Endothelial cell (in vitro differentiated cells): ENCODE data around the gene TRIM66. TPM values are rescaled to one million over a fixed set of nuclear protein-coding genes. Genes with fewer than 3 reads are reported as not detected.

ENCODE experiments used
- DNase-seq: peaks from one replicate; pipeline ENCODE4 v3.0.0; 2021; ENCODE audit warnings: low spot score
- H3K27ac Mint-ChIP-seq: one replicate; pipeline ENCODE4 v1.8.0; 2021; ENCODE audit warnings: mixed read lengths, inconsistent platforms; ENCODE audit not compliant: unreplicated experiment
- H3K27me3 Mint-ChIP-seq: one replicate; pipeline ENCODE4 v1.8.0; 2021; ENCODE audit warnings: mild to moderate bottlenecking, moderate library complexity, mixed read lengths, inconsistent platforms; ENCODE audit not compliant: unreplicated experiment
- H3K36me3 Mint-ChIP-seq: one replicate; pipeline ENCODE4 v1.8.0; 2021; ENCODE audit warnings: mild to moderate bottlenecking, low read depth, mixed read lengths, inconsistent platforms; ENCODE audit not compliant: unreplicated experiment
- H3K4me1 Mint-ChIP-seq: one replicate; pipeline ENCODE4 v1.8.0; 2021; ENCODE audit warnings: mild to moderate bottlenecking, mixed read lengths, inconsistent platforms; ENCODE audit not compliant: unreplicated experiment
- H3K4me3 Mint-ChIP-seq: one replicate; pipeline ENCODE4 v1.8.0; 2021; ENCODE audit warnings: mild to moderate bottlenecking, mixed read lengths, inconsistent platforms; ENCODE audit not compliant: unreplicated experiment
- H3K9me3 Mint-ChIP-seq: one replicate; pipeline ENCODE4 v1.8.0; 2021; ENCODE audit warnings: mixed read lengths, inconsistent platforms; ENCODE audit not compliant: unreplicated experiment
- total RNA-seq: library from RNA; stranded (reverse); fragmentation: NEBNext Ultra II Directional; extraction: Animal tissue kit (Norgen Biotek cat#: 25700); gene quantifications from one replicate; pipeline ENCODE4 v1.2.1, GENCODE V29; 2021; ENCODE audit not compliant: unreplicated experiment
- TF ChIP-seq, protein P1 (sequence below): fragments of 200-600 bp; sonication (generic); IDR thresholded peaks from one replicate; pipeline ENCODE4 v1.5.0; 2021; ENCODE audit warnings: antibody characterized with exemption; ENCODE audit not compliant: unreplicated experiment

TRIM66 gene
- total RNA-seq, 1 donor from 2014 or later: 11.4 TPM

DNA sequence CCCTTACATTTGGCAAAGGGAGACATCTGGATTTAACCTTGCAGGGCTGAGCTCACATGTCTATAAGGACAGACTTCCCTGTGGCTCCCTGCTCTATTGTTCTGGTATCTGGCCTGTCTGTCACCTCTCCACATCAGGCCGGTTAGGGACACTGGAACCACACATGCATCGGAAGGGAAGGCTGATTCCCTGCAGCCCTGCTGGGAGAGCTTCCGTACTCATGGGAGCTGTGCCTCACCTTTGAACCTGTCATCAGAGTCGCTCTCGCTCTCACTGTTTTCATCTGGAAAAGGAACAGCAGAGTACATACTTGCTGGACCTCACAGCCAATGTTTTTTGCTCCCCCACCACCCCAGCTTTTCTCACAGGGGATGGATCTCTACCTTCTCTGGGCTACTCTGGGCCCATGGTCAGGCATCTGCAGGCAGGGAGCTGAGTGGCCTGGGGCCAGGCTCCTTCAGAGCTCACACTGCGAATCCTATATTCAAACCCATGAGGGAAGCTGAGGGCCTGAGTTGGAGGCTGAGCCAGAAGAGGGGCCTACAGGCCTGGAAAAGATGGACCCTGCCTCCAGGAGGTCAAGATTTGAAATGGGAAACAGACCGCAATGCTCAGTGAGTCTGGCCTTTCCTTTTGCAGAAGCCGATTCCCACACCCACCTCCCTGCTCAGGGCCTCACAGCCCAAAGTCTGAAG lies 31.4 kb upstream of the TRIM66 start:
- Mint-ChIP-seq H3K27me3 (peaks cover 11% of the 10 kb centered on the region), H3K27ac (peak overlapping the region; percentile 67), H3K36me3 (peaks cover 45% of the 10 kb centered on the region), H3K9me3 (no peaks in the 10 kb centered on the region), H3K4me3 (peak overlapping the region; percentile 79), H3K4me1 (peaks cover 74% of the 10 kb centered on the region)
- DNase-seq: no peak
- TF ChIP-seq, protein P1, sequence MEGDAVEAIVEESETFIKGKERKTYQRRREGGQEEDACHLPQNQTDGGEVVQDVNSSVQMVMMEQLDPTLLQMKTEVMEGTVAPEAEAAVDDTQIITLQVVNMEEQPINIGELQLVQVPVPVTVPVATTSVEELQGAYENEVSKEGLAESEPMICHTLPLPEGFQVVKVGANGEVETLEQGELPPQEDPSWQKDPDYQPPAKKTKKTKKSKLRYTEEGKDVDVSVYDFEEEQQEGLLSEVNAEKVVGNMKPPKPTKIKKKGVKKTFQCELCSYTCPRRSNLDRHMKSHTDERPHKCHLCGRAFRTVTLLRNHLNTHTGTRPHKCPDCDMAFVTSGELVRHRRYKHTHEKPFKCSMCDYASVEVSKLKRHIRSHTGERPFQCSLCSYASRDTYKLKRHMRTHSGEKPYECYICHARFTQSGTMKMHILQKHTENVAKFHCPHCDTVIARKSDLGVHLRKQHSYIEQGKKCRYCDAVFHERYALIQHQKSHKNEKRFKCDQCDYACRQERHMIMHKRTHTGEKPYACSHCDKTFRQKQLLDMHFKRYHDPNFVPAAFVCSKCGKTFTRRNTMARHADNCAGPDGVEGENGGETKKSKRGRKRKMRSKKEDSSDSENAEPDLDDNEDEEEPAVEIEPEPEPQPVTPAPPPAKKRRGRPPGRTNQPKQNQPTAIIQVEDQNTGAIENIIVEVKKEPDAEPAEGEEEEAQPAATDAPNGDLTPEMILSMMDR: no peak

GRCh38 chr11:8712506-8712905 lies 30.0 kb upstream of the TRIM66 start:
- DNase-seq: no peak
- H3K4me3 Mint-ChIP-seq: no peak overlapping the region
- peaks cover 50% of the 10 kb centered on the region for H3K36me3 Mint-ChIP-seq
- peaks cover 11% of the 10 kb centered on the region for H3K27me3 Mint-ChIP-seq
- H3K27ac Mint-ChIP-seq: no peak overlapping the region
- peaks cover 66% of the 10 kb centered on the region for H3K4me1 Mint-ChIP-seq
- no peaks in the 10 kb centered on the region for H3K9me3 Mint-ChIP-seq
- TF ChIP-seq, protein P1: no peak

- Mint-ChIP-seq H3K27me3 (peaks cover 11% of the 10 kb centered on the region), H3K9me3 (no peaks in the 10 kb centered on the region), H3K36me3 (peaks cover 51% of the 10 kb centered on the region), H3K27ac (peak overlapping the region; percentile 12), H3K4me1 (peaks cover 61% of the 10 kb centered on the region), H3K4me3 (peak overlapping the region; percentile 53)
- DNase-seq: no peak
- TF ChIP-seq, protein P1: no peak
Measured at GRCh38 chr11:8711895-8712442, 29.5 kb upstream of the TRIM66 start.

- peak overlapping the region; percentile 9 for H3K4me3 Mint-ChIP-seq
- TF ChIP-seq, protein P1: no peak
- peaks cover 65% of the 10 kb centered on the region for H3K36me3 Mint-ChIP-seq
- no peak overlapping the region for H3K27ac Mint-ChIP-seq
- no peak for DNase-seq
- peaks cover 42% of the 10 kb centered on the region for H3K4me1 Mint-ChIP-seq
- peaks cover 18% of the 10 kb centered on the region for H3K27me3 Mint-ChIP-seq
- H3K9me3 Mint-ChIP-seq: no peaks in the 10 kb centered on the region
Measured at GRCh38 chr11:8709777-8710176, 27.3 kb upstream of the TRIM66 start.

GRCh38 chr11:8709002-8709672 lies 26.7 kb upstream of the TRIM66 start:
- no peak for DNase-seq
- Mint-ChIP-seq H3K27ac (no peak overlapping the region), H3K27me3 (peaks cover 18% of the 10 kb centered on the region), H3K9me3 (no peaks in the 10 kb centered on the region), H3K4me3 (peak overlapping the region; percentile 9), H3K4me1 (peaks cover 35% of the 10 kb centered on the region), H3K36me3 (peaks cover 65% of the 10 kb centered on the region)
- TF ChIP-seq, protein P1: no peak
